Measurements from ENCODE around the gene ACSL3.

DNA sequence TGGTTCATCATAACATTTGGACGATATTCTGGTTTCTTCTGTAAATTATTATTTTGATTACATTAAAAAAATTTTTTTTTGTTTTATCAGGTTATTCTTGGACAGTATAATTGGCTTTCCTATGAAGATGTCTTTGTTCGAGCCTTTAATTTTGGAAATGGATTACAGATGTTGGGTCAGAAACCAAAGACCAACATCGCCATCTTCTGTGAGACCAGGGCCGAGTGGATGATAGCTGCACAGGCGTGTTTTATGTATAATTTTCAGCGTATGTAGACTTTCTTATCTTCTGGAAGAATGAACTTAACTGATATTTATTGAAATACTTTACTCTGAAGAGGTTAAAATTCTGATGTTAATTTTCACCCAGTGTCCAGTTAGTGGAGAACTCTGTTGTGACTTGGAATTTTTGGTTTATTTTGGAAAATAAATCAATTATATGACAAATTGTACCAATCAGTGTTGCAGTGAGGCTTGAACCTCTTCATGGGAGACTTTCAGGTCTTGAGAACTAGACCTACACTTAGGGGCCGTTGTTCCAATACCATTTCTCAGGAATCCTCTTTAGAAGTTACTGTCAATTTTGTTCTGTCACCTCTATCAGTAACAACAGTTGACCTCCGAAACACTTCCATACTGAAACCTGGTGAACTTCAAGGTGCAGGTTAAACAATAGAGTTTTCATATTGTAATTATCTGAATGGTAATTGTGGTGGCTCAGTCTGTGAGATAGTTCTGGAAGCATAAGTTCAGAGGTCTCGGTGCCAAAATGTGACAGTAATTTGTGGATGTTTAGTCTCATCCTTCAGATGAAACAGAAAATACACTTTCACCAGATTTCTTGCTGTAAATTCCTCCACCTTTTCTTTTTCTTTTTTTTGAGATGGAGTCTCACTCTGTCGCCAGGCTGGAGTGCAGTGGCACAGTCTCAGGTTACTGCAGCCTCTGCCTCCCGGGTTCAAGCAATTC is 55.7 kb downstream of the ACSL3 start:
- TF ChIP-seq CTCF (IDR thresholded peaks at IDR 0.05) (no peak), EZH2 (IDR thresholded peaks at IDR 0.05; ENCODE audit: borderline replicate concordance, insufficient read depth, low read depth, low read length, poor library complexity, severe bottlenecking) (no peak)
